Stimulated activated CD8-positive, alpha-beta memory T cell treated with anti-CD3 and anti-CD28 coated beads, Interleukin-7, amount 100 ng/mL, for 24 hours (primary cell): ENCODE data around the gene BBS2.
A peak's percentile ranks its signal among the peaks of the same experiment; 100 is the strongest.

Source experiments
- DNase-seq: peaks from one replicate; pipeline ENCODE4 v3.0.0-alpha.2; 2020; ENCODE audit warnings: low read depth

The BBS2 gene, protein sequence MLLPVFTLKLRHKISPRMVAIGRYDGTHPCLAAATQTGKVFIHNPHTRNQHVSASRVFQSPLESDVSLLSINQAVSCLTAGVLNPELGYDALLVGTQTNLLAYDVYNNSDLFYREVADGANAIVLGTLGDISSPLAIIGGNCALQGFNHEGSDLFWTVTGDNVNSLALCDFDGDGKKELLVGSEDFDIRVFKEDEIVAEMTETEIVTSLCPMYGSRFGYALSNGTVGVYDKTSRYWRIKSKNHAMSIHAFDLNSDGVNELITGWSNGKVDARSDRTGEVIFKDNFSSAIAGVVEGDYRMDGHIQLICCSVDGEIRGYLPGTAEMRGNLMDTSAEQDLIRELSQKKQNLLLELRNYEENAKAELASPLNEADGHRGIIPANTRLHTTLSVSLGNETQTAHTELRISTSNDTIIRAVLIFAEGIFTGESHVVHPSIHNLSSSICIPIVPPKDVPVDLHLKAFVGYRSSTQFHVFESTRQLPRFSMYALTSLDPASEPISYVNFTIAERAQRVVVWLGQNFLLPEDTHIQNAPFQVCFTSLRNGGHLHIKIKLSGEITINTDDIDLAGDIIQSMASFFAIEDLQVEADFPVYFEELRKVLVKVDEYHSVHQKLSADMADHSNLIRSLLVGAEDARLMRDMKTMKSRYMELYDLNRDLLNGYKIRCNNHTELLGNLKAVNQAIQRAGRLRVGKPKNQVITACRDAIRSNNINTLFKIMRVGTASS

DNA sequence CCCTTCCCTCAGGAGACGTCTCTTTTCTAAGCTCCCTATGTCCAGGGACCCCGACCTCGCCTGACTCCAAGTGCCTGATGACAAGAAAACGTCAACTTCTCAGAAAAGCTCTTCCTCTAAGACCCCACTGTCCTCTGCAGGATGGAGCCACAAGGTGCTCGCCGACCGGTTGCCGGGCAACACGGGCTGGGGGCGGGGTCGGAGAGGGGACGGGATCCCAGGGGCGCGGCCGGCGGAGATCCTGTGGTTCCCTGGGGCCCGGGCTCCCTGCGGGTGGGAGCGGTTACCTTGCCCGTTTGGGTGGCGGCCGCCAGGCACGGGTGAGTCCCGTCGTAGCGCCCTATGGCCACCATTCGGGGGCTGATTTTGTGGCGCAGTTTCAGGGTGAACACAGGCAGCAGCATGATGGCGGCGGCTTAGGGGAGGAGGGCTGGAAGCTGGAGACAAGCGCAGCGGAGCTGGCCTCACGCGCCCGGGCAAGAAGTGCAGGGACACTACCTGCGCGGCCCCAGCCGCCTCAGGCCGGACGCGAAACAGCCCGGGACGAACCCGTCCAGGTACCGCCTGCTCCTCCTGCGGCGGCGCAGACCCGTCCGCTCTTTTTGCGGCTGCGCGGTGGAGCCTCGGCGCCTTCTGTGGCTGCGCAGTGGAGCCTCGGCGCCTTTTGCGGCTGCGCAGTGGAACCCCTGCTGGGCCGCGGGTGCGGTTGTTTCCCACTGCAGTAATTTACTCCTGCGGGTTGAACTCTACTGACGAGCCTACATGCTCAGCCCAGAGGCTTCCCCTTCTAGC, at the start of gene BBS2:
BBS2 (minus strand) TSS at position 566 of the 792 bp plus-strand sequence; CDS start at position 404, 162 bp downstream.
- DNase-seq, result peak; percentile 90

DNA sequence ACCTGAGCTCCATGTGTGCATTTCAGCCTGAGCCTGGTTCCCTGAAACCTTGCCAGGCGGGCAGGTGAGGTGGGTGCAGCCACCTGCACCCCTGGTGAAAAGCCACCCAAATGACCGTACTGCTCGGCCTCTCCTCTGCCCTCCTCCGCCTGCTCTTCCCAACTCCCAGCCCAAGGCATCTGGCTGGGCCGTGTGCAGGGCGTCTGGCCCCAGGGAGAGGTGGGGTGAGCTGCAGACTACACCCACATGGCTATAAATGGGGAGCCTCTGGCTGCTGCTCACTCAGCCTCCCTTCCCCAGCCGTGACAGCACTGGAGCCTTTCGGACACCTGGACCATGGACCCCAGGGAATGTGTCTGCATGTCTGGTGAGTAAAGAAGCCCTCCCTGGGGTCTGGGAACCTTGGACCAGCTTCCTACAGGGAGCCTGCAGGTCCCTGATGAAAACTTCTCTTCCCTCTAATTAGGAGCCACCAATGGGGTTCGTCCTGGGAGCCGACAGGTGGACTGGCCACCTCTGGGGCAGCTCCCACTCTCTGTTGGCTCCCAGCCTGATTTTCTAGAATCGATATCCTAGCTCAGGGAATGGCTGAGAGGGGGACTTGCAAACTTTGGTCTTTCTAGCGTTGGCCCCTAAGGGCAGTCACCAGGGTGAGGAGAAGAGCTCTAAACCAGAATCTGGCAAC, 45.1 kb upstream of the BBS2 start, which contains the start of gene MT4:
MT4 (plus strand) TSS at position 281 of the 685 bp plus-strand sequence; CDS start at position 337, 56 bp downstream.
- DNase-seq, result no peak

DNA sequence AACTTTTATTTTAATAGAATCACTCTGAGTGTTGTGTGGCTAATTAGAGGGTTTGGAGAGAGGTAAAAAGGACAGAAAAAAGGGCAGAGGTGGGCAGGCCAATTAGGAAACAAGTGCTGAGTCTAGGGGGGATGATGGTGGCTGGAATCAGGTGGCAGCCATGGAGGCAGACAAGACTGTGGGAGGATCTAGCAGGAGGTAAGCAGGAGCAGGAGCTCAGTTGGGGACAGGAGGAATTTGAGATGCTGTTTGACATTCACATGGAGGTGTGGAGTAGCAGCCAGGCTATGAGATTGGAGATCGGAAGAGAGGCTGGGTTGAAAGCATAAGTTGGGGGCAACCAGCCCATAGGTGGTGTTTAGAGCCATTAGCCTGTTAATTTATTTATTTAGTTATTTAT, 41.3 kb upstream of the BBS2 start:
- no peak for DNase-seq

DNA sequence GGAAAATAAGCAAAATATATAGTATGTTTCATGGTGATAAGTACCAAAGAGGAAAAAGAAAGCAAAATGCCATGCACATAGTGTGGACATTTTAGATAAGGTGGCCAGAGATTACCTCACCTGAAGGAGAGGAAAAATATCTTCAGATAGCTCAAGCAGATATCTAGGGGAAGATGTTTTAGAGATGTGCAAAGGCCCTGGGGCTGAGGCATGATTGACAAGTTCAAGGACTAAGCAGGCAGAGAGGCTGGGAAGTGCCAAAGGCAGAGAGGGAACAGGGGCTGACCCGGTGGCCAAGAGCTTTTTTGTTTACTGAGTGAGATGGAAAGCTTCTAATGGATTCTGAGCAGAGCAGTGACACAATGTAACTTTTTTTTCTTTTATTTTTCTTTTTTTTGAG, 40.6 kb upstream of the BBS2 start:
- DNase-seq, result no peak

DNA sequence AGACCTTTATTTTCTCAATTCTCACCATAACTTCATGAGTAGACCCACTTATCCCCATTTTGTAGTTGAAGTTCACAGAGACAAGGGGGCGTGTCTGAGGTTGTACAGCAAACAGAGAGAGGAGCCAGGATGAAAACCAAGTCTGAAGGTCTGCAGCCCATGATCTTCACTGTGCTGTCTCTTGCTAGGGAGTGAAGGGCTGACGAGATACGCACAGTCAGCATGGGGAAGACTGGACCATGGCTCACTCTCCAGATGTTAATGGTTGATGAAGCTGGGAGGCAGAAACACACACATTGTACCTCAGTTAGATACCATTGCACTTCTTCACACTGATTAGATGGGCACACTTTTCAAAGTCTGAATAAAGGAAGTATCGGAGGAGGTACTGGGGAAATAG, 39.3 kb upstream of the BBS2 start:
- DNase-seq, result no peak

DNA sequence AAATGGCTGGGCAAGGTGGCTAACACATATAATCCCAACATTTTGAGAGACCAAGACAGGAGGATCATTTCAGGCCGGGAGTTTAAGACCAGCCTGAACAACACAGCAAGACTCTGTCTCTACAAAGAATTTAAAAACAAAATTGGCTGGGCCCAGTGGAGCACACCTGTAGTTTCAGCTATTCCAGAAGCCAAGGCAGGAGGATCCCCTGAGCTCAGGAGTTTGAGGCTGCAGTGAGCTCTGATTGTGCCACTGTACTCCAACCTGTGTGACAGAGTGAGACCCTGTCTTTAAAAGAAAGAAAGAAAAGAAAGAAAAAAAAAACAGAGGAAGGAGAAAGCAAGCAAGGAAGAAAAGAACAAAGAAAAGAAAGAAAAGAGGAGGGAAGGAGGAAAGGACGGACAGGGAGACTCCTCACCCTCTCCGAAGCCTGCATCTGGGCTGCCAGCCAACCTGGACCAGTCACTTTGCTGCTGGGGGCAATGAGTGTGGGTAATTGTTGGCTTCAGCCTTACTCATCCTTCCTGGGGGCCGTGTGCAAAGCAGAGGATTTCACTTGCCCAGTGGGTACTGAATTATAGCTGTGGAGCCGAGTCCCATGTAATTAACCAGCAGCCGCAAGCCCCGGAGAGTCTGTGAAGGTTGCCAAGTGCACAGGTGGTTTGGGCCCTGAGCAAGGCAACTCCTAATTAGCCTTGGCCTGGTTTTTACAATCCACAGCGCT, 38.4 kb upstream of the BBS2 start:
- no peak for DNase-seq

DNA sequence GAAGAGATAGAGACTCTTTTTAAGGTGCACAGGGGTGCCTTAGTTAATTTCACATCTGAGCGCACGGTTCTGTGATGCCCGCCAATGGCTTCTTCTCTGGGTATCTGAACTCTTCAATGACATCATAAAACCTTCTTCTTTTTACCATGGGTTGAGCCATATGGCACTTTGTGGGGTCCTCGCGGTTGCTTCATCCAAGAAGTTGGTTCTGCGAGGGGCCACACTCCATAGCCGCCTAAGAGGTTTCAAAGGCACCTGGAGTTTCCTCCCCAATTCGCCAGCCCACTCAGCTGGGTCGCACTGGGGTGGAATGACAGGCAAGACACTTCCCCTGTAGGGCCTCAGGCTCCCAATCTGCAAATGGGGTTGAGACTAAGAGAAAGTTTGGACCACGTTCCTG, 34.6 kb upstream of the BBS2 start:
- DNase-seq, result no peak

DNA sequence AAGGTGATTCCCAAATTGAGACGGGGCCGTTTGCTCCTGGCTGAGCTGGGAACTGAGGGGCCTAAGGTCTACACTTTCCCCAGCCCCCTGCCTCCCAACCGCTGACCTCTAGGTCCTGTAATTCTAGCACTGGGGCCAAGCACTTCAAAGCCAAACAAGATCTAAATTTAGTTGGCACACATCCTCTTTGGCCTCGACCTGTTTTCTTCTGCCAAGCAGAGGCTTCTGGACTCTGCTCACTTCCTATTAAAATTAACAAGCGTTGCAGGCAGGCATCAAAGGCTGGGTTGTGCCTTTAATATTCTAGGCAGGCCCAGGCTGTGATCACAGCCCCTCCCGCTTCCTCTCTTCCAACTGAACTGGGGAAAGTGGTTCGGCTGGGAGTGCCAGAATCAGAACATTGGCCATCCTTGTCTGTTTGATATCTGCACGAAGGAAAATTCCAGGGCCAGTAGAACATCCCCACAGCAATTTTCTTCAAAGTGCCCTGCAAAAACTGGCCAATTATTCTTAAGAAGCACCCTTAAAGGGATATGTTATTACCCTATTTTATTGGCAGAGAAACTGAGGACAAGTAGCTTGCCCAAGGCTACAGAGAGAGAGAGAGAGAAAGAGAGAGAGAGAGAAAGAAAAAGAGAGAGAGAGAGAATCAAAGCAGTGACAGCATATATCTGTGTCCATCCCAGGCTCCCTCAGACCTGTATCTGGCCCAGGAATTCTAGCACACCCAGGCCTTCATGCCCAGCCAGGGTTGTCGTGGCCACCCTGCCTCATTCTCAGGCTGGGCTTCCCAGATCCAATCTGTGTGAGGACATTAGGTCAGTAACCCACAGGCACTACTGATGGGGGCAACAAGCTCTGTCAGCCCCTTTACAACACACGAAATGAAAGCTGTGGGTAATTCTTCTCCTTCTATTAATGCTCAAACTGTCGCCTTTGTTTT, 32.2 kb upstream of the BBS2 start:
- DNase-seq, result no peak

DNA sequence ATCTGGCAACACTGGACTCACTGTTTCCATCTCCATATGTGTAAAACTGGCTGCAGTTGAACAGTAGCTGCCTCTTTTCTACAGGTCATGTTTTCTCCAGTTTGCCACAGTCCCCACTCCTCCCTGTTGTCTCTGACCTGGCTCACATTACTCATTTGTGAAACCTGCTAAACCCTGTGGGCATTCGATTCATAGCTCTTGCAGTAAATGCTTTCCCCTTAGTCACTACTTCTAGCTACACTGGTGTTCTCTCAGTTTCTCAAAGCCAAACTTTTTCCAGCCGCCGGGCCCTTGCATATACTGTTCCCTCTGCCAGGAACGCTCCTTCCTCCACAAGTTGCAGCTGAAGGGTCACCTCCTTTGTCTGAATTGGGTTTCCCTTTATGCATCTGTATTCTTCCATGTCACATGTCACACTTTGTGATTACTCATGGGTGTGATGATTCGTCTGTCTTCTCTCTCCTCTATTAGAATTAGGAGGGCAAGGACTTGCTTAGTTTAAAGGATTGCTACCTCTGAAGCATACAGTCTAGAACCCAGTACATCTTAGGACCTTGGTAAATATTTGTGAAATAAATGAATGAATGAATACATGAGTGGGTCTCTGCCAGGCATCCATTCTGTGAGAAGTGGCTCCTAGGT, 30.0 kb upstream of the BBS2 start:
- no peak for DNase-seq

DNA sequence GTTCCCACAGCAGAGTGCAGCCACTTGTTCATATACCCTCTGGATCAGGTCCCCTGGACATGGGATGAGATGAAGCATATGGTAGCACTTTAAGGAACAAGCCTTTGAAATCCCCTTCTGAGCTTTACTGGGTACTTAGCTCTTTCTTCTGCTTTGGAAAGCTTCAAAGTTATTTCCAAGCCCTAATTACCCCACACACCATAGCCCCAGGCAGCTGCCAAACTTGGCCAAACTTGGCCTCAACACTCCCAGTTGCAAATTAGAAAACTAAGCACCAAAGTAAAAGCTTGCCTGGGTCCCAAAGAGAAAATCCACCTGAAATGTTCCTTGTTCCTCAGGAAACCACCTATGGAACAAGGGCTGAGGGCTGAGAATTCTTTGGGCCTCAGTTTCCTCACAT, 29.3 kb upstream of the BBS2 start:
- DNase-seq, result no peak

DNA sequence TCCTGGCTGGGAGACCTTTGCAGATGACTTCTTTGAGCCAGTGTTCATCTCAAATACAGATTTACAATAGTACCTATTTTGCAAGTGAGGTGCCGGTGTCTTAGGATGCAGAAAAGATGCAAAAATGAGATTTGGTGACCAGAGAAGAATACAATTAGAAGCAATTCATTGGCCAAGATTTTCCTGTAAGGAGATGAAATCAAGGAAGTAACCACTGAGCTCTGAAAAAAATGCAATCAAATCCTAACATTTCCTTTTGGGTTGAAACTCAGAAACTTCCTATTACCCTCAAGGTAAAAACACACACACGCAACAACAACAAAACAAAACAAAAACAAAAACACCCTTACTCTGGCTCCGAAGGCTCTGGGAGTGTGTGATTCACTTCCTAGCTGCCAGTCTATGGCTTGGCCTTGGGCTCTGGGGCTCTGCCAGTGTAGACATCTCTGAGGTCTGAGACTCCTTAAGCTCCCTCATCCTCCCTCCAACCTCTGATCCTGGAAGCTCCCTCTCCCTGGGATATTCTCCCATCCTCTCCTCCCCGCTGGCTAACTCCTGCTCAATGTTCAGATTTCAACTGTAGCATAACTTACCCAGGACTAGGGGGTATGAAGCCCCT, 28.2 kb upstream of the BBS2 start:
- no peak for DNase-seq

DNA sequence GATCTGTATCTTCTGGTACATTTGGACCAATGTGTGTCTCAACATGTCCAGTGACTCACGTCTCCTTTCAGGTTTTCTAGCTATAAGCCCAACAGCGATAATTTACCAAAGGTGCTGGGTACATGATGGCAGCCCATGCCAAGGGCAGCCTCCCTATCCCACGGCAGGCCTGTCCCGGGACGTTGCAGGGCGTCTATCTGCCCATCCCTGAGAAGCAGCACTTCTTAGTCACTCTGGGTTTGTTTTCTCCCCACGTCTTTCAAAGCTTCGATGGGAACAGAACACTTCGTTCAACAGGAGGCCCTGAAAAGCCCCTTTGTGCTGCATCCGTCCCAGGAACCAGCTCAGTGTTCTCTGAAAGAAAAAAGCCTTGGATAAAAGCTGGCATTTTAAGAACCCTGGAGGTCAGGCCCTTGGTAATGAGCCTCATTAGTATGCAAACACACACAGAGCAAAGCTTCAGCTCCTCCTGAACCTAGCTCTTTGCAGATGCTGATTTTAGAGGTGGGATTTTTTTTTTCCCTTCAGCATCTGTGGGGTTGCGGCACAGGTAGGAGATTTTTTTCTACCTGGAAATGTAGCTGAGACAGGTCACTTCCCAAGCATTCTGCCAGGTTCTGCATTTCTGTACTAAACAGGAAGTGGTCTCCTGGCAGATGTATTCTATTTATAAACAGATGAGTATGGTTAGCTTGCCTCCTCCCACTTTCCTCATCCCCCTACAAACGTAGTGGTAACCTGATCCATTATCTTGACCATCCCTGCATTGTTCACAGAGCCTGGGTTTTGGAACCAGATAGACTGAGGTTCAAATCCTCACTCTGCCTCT, 27.5 kb upstream of the BBS2 start:
- no peak for DNase-seq

DNA sequence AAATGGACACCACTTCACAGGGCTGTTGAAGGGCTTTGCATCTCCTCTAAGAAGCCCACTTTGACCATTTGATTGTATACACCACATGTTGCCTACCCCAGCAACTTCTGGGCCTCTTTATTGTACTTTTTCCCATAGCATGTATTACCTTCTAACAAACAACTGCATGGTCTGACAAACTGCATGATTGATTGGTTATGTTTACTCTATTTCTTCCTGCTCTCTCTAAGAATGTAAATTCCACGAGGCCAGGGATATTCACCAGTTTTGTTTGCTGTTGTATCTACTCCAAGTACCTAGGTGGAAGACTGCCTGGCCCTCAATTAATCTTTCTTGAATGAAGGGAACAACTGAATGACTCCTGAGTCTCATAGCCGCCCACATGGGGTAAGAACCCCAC, 22.2 kb upstream of the BBS2 start:
- no peak for DNase-seq

DNA sequence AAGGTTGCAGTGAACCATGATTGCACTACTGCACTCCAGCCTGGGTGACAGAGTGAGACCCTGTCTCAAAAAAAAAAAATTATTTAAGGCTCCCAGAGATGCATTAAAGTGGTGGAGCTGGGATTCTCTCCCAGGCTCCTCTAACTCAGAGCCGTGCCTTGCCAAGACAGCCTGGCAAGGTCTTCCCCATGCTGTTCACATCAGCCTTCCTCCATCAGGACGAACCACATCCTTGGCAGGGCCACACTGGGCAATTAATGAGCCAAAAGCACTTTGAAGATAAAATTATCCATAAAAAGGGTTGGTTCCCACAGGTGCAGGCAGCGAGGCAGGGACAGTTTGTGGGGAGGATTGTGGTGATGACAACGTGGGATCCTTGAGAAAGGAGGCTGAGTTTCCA, 19.8 kb upstream of the BBS2 start:
- DNase-seq, result no peak

DNA sequence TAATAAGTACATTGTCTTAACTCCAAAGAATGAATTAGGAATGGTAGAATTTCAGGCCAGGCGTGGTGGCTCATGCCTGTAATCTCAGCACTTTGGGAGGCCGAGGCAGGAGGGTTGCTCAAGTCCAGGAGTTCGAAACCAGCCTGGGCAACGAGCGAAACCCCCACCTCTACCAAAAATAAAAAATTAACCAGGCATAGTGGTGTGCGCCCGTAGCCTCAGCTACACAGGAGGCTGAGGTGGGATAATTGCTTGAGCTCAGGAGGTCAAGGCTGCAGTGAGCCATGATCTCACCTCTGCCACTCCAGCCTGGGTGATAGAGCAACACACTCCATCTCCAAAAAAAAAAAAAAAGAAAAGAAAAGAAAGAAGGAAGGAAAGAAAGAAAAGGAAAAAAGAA, 18.5 kb upstream of the BBS2 start:
- DNase-seq, result no peak

DNA sequence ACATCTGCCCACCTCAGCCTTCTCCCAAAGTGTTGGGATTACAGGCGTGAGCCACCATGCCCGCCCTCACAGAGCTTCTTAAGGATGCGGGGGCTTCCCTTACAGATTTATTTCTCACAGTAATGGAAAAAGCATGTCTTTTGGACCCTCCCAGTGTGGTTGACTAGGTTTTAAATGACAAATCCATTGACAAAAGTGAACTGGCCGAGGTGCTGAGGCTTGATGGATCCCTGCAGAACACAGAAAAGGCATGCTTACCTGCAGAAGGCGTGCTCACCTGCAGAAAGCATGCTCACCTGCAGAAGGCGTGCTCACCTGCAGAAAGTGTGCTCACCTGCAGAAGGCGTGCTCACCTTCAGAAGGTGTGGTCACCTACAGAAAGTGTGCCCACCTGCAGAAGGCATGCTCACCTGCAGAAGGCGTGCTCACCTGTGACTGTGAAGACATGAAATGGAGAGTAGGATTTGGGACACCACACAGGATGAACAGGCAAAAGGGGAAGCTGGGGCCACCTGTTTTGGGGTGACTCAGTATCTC, 15.1 kb upstream of the BBS2 start:
- DNase-seq, result no peak

DNA sequence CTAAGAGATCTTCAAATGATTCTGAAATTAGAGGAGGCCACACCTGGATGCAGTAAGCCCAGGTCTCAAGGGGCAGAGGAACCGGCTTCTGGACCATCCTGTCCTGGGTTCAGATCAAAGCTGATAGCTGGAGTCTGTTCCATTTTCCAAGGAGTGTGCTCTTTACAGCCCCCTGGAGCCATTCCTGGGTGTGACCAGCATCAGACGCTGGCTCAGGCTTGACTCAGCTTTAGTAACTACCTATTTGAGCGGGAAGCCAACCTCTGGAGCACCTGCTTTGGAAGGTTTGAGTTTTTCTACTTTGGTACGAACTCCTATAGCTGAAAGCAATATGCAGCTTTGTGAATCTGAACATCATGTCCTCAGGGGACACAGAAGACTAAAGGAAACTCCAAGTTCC, 12.9 kb upstream of the BBS2 start:
- DNase-seq, result no peak

DNA sequence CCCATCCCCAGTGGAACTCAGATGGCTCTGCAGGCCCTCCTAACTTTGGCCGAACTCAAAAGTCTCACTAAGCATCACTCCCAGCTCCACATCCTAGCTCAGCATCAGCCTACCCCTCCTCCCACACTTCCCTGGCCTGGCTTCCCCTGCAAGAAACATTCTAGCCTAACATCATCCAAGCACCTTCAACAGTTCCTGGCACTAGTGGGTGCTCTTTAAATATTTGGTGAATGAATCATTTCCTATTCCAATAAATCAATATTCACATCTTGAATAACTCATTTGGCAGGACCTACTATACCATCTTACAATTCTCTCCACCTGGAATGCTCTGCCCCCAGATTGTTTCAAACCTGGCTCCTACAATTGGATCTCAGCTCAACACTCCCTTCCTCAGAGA, 11.0 kb upstream of the BBS2 start:
- DNase-seq, result no peak
